Measurements from ENCODE around the gene ZNF480.

The ZNF480 gene

DNA sequence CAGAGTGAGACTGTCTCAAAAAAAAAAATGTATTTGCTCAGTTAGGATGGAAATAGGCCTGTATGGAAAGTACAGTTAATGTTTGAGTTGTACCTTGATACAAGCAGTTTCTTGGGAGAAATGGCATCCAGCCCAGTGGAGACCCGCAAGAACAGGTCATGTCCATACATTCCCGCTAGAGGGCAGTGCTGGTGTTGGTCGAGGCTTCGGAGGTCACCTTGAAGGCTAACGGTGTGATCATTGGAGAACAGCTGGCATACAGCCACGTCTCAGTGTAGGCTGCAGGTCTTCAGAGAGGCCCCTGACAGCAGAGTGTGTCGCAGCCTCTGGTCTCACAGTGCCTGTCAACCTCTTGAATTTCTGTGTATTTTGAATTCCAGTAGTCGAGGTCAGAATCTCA lies 46.6 kb downstream of the ZNF480 start:
- no peak for DNase-seq

DNA sequence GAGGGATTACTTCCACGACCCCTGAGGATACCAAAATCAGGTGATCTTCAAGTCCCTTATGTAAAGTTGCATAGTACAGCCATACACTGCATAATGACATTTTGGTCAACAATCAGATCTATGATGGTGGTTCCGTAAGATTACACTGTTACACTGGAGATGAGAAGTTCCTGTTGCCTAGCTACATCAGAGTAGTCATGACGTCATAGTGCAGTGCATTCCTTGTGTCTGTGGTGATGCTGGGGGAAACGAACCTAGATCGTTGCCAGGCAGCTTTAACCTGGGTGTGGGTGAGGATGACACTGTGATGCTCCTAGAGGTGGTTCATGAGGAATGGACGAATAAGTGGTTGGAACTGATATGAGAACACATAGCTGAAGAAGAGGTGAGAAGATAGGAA lies 48.2 kb downstream of the ZNF480 start:
- no peak for DNase-seq

DNA sequence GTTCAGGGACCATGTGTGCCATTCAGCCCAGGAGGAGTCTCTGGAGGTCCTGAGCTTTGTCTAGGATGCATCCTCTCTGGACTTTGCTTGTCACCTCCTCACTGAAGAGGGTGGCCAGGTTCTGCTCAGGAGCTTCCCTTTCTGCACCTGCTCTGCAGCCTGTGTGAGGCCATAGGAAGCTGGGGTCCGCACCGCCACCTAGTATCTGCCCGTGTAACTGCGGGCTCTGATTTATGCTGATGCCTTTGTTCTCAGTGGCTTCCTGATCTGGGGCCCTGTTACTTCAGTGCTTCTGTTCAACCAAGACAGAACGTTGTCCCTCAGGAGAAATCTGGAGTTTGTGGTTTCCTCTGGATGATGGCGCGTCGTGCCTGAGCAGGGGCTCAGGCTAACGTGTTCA lies 54.5 kb downstream of the ZNF480 start:
- no peak for DNase-seq

DNA sequence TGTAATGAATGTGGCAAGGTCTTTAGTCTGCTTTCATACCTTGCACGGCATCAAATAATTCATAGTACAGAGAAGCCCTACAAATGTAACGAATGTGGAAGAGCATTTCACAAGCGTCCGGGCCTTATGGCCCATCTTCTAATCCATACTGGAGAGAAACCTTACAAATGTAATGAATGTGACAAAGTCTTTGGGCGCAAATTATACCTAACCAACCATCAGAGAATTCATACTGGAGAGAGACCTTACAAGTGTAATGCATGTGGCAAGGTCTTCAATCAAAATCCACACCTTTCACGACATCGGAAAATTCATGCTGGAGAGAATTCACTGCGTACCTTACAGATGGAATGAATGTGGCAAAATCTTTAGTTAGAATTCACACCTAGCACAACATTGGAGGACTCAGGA lies 69.5 kb downstream of the ZNF480 start:
- DNase-seq = no peak

DNA sequence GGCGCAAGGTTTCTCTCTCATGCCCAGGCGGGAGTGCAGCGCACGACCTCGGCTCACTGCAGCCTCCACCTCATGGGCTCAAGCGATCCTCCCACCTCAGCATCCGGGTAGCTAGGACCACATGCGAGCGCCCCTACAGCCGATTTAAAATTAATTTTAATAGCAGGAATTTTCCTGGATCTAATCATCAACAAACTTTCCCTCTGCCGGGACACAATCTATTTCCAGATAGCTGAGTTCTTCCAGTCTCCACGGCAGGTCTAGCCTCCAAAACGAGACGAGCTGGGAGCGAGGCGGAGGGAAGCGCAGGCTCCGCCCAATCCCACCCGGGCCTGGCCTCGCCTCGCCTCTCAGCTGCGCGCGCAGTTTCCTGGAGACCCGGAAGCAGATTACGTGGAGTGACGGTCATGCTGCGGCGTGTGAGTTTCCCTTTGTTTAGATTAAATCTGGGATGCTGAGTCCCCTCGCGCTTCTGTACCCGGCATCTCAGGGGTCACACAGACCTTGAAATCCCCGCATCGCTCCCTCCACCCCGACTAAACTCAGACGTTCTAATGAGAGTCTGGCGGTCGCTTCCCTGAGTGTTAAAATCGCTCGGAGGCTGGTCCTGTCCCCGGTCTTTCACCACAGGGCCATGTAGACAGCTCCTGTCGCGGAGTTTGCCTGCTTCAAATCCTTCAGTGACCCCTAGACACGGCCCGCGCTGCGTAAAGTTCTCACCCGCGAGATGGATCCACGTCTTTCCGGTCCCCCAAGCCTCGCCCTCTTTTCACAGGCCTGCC lies 72.8 kb downstream of the ZNF480 start, which contains the start of gene ZNF880:
ZNF880 (plus strand) TSS at position 365 of the 782 bp plus-strand sequence; CDS start at position 408, 43 bp downstream.
- DNase-seq = peak; percentile 91

DNA sequence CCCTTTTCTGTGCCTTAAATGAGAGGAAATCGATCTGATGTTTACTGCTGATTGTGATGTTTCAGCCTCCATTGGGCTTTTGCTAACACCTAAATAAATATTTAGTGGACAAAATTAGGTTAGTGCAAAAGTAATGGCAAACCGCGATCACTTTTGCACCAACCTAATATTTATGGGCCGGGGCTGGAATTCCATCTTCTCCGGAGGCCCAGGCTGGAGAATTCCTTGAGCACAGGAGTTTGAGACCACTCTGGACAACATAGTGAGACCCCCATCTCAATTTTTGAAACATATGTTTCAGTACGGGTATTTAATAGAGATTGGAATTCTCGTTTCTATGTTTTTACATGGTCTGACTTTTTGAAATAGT lies 73.4 kb downstream of the ZNF480 start:
- DNase-seq = no peak

Measured in NCI-H510A treated with DMSO at 0.1 percent for 48 hours (cell line).